Measurements from ENCODE around the gene MTO1.
"Not testable (repeated sequence)": the region's sequence is repeated elsewhere in the genome, so short reads cannot be mapped to it uniquely, and the experiment has no call there.

Gene MTO1

DNA sequence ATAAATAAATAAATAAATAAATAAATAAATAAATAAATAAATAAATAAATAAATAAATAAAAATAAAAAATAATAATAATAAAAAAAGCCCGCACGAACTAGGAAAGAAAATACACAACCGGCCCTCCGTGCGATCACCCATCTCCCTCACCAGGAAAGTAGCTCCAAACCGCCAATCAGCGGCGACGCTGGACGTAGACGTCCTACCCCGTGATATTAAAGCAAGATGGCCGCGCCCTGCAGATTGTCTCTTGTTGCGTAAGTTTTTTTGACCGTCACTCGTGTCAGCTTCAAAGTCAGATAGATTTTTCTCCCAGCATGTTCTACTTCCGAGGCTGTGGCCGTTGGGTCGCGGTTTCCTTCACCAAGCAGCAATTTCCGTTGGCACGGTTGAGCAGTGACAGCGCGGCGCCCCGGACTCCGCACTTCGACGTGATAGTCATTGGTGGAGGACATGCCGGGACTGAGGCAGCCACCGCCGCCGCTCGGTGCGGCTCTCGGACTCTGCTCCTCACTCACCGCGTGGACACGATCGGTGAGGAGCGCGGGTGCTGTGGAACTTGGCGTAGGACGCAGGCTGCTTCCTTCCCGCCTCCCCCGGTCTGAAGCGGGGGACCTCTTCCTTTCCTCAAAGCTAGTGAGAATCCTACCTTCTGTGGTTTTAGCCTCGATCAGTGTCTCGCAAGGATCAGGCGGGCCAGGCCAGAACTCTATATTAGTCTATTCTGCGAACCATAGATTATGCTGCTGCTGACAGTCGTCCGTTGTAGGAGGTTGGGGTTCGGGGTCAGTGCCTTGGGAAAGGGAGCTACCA, at the start of gene MTO1:
MTO1 (plus strand) TSS at position 201 of the 814 bp plus-strand sequence; CDS start at position 319, 118 bp downstream.
- FAIRE-seq: peak; percentile 90

- FAIRE-seq: no peak
Measured at GRCh38 chr6:73413102-73413501, 48.4 kb upstream of the MTO1 start.

DNA sequence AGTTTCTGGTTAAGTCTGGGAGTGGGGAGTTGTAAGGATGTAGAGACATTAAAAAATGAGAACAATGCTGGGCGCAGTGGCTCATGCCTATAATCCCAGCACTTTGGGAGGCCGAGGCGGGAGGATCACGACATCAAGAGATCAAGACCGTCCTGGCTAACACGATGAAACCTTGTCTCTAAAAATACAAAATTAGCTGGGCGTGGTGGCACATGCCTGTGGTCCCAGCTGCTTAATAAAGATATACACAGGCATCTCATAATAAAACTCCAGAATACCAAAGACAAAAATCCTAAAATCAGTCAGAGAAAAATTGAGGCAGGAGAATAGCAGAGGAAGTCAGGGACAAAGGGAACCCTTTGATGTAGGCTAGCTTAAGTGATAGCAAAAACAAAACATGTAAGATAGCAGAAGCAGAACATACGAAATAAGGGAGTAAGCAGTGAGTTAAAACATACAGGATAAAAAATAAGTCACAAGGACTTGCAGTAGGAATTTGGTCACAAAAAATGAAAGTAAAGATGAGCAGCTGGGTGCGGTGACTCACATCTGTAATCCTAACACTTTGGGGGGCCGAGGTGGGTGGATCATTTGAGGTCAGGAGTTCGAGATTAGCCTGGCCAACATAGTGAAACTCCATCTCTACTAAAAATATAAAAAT, 43.3 kb upstream of the MTO1 start:
- no peak for FAIRE-seq

- FAIRE-seq: no peak
Measured at GRCh38 chr6:73421534-73421933, 40.0 kb upstream of the MTO1 start.

DNA sequence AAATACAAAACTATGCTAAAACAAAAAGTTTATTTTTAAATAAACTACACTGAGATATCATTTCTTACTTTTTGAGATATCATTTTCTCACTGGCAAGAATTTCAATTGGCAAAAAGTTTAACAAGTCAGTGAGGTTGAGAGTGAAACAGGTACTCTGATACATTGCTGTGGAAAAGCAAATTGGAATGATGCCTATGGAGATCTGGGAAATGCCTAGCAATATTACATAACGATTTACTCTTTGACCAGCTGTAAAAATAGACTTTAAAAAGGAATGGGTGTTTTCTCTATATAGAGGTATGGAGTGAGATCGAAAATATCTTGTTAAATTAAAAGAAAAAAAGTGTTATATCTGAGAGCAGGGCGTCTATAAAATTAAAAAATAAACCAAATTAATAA, 26.3 kb upstream of the MTO1 start:
- FAIRE-seq: no peak

GRCh38 chr6:73443555-73443954, 18.0 kb upstream of the MTO1 start:
- FAIRE-seq: no peak

GRCh38 chr6:73451223-73452106, 10.1 kb upstream of the MTO1 start:
- FAIRE-seq: no peak

DNA sequence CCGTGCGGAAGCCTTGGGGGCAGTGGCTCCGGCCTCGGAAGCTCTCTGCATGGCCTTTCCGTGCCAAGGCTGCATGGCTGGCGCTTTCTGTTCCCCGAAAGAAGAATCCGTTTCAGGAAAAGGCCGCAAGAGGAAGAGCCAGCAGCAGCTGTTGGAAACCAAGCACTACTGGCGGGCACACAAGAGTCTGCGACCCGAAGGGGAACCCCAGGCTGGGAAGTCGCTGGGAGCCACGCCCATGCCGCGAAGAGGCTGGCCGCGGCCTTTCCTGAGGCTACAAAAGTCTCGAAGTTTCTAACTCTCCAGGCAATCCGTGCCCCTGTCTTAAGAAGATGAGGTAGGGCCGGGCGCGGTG, 9.5 kb upstream of the MTO1 start, which contains the start of gene CGAS:
CGAS (minus strand) TSS at position 191 of the 355 bp plus-strand sequence; CDS start at position 75, 116 bp downstream.
- no peak for FAIRE-seq

DNA sequence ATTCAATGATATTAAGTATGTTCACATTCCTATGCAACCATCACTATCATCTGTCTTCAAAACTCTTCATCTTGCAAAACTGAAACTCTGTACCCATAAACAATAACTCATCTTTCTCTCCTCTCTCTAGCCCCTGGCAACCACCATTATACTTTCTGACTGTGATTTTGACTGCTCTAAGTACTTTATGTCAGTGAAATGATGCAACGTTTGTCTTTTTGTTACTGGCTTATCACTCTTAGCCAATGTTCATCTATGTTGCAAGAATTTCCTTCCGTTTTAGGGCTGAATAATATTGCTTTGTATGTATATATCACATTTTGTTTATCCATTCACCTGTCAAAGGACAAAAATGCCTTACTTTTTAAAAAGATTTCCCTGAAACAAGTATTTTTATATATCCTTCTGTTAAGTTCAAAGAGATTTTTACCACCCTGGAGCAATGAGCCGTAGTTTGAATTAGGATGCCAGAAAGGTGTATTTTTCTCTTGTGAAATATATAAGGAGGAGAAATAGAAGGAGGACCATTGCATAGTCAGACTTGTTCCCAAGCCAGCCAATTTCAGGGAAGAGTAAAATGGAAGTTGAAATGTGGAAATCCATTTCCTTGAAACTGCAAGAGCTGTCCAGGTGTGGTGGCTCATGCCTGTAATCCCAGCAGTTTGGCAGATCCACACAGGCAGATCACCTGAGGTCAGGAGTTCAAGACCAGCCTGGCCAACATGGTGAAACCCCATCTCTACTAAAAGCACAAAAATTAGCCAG, 5.5 kb upstream of the MTO1 start:
- no peak for FAIRE-seq

DNA sequence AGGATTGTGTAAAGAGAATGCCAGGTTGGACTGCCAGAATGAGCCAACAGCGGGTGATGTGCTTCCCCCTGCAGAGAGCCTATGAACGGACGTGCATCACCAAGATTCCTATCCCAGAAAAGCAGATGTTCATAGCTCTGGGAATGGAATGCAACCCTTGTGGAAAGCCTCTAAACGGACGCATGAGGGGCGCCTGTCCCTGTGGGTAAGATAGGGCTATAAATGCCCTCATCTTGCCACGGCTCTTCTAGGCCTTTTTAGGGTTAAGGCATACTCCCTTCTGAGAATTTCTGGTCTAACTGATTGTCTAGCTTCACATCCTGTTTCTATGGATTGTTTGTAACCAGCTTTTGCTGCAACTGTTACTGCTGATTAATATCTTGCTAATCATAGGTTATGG, 2.1 kb upstream of the MTO1 start:
- FAIRE-seq: not testable (repeated sequence)

DNA sequence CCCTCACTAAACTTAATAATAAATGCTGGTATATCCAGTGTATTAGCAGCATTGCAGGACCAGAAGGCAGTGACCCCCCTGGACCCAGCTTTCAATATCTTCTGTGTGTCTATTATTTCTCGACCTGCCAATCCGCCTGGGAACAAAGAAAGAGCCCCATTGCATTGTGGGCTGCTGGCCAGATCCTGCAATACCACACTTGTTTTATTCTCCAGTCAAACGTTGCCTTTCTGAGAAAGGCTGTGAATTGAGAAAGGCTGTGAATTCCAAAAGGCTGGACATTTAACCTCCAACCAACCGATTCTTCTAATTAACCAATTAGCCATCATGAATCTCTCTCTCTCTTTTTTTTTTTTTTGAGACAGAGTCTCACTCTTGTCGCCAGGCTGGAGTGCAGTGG, 1.5 kb upstream of the MTO1 start:
- FAIRE-seq: no peak

DNA sequence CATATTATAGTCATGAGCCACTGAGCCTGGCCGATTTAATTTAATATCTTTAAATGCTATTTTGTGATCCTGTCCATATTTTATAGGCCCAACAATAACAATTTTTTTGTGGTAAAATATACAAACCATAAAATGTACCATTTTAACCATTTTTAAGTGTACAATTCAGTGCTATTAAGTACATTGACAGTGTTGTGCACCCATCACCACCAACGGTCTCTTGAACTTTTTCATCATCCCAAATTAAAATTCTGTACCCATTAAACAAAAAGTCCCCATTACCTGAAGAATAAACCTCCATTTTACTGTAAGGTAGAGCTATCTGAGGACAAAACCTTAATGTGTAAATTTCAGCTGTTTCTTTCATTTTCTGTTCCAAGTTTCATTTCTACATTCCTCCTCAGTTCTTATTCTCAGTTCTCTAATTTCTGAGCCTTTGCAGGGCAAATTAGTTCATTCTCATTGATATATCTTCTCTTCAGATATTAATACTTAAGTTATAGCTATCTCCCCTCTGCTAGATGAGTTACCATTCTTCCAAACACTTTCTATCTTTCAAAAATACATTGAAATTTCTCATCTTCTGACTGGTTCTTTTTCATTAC, 10.3 kb downstream of the MTO1 start:
- no peak for FAIRE-seq

- FAIRE-seq: no peak
Measured at GRCh38 chr6:73476723-73477122, 15.2 kb downstream of the MTO1 start.

GRCh38 chr6:73477407-73477806, 15.9 kb downstream of the MTO1 start:
- no peak for FAIRE-seq

DNA sequence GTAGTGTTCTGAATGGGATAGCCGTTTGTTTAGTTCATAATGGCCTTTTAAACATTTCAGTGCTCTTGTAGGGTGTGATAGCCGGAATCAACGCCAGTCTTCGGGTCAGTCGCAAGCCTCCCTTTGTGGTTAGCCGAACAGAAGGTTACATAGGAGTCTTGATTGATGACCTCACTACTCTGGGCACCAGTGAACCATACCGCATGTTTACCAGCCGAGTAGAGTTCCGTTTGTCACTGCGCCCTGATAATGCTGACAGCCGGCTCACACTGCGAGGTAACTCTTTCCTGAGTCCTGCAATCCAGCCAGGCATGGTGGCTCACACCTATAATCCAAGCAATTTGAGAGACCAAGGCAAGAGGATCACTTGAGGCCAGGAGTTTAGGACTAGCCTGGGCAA, 20.4 kb downstream of the MTO1 start:
- no peak for FAIRE-seq

DNA sequence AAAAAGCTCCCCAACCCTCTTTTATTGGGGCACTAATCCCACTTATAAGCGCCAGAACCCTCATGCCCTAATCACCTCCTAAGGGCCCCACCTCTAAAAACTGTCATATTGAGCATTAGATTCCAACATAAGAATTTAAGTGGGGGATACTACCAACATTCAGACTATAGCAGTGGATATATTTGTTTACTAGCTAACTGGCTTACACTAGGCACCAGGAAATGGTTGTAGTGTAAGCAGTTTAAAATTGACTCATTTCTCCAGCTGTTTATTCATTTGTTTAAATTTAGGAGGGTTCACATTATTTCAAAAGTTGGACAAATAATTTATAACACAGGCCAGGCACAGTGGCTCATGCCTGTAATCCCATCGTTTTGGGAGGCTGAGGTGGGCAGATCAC, 22.9 kb downstream of the MTO1 start:
- FAIRE-seq: no peak

DNA sequence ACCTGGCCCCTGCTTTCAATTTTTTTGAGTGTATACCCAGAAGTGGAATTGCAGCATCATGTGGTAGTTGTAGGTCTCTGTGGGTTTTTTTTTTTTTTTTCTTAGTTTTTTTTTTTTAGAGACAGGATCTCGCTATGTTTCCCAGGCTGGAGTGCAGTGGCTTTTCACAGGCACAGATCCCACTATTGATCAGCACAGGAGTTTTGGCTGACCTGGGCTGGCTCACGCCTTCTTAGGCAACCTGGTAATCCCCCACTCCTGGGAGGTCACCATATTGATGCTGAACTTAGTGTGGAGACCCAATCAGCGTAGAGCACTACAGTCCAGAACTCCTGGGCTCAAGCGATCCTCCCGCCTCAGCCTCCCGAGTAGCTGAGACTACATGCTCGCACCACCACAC, 25.9 kb downstream of the MTO1 start:
- FAIRE-seq: no peak

GRCh38 chr6:73491377-73491776, 29.8 kb downstream of the MTO1 start:
- FAIRE-seq: no peak

DNA sequence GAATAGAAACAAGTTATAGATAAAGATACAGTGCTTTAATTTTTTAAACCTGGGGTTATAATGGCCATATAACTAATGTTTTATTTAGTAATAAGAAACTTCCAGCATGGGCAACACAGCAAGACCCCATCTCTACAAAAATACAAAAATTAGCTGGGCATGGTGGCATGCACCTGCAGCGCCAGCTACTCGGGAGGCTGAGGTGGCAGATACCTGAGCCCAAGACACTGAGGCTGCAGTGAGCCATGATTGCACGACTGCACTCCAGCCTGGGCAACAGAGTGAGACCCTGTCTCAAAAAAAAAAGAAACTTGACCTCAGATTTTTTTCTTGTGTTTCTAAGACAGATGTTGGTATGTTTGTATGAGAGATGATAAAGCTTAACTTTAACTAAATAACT, 36.4 kb downstream of the MTO1 start:
- no peak for FAIRE-seq

DNA sequence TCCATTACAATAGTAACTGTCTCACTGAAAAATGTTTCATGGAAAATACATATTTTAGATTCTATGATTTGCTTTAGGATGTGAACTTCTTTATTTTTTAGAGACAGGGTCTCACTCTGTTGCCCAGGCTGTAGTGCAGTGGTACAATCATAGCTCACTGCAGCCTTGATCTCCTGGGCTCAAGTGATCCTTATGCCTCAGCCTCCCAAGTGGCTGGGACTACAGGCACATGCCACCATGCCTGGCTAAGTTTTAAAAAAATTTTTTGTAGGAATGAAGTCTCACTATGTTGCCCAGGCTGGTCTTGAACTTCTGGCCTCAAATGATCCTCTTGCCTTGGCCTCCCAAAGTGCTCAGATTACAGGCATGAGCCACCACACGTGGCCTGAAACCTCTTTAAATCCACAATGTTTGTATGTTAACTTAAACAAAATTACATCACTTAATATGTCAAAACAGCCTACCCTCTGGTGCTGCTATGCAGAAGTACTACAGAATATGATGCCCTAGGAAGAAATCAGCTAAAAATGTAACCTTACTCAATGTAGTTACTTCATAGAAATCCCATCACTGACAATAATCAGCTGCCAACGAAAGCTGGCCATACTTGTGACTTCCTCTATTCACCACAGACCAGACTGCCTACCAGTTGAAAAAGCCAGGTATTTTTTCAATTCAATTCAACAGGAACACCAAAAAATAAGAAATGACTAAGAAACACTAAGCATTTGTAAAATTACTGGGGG, 41.7 kb downstream of the MTO1 start:
- no peak for FAIRE-seq

DNA sequence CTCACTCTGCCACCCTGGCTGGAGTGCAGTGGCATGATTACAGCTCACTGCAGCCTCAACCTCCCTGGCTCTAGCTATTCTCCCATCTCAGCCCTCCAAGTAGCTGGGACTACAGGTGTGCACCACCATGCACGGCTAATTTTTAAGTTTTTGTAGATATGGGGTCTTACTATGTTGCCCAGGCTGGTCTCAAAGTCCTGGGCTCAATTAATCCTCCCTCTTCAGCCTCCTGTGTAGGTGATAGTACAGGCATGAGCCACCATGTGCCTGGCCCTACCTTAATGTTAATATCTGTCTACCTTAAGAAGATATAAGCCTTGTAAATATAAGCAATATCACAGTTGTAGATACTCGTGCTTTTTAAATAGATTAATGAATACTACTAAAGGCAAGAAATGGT, 42.6 kb downstream of the MTO1 start:
- no peak for FAIRE-seq

DNA sequence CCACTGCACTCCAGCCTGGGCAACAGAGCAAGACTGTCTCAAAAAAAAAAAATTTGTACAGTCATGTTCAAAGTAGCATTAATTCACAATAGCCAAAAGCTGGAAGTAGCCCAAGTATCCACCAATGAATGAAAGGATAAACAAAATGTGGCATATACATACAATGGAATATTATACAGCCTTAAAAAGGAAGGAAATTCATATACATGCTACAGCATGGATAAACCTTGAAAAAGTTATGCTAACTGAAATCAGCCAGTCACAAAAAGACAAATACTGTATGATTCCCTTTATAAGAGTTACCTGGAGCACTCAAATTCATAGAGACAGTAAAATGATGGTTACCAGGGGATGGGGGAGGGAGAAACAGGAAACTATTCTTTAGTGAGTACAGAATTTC, 43.6 kb downstream of the MTO1 start:
- FAIRE-seq: no peak
